Measurements from ENCODE around the gene NQO2.
A peak's percentile ranks its signal among the peaks of the same experiment; 100 is the strongest.
"Not testable (repeated sequence)": the region's sequence is repeated elsewhere in the genome, so short reads cannot be mapped to it uniquely, and the experiment has no call there.

Gene NQO2

DNA sequence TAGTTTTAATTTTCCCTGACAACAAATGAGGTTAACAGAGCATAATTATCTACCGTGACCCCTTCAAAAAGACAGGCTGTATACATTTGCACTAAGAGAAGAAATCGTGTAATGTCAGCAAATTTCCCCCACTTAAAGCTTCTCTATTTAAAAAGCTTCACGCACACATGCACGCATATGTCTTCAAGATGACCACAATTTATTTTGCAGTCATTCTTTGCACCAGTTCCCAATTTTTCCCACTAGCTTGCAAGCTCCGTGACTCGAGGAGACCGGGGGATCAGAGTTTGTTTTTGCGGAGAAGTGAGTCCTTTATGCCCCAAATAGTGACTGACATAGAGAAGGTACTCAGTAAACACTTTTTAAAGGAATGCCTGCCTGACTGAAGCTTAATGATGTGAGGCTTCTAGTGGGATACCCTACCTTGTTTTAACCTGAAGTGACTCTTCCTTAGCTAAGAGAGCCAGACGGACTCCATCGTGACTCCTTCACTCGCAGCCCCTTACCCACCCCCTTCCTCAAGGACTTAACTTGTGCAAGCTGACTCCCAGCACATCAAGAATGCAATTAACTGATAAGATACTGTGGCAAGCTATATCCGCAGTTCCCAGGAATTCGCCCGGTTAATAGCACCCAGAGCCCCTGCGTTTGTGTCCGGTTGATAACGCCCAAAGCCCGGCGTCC, 9.3 kb upstream of the NQO2 start:
- FAIRE-seq: no peak

DNA sequence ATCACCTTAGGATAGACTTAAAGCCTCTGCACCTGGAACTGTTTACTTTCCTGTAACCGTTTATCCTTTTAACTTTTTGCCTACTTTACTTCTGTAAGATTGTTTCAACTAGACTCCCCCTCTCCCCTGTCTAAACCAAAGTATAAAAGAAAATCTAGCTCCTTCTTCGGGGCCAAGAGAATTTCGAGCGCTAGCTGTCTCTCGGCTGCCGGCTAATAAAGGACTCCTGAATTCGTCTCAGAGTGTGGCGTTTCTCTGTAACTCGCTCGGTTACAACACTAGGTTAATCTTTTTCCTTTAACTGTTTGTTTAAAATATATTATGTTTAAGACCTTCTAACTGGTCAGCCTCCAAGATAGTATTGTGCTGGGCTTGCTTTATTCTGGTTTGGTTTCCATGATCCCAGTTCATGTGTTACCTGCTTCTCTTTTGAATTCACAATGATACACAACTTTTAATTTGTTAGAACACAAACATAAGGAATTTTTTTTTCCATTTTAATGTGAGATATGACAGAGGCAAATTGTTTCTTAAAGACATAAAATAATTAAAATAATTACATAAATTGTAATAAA, 8.7 kb upstream of the NQO2 start:
- FAIRE-seq: no peak

DNA sequence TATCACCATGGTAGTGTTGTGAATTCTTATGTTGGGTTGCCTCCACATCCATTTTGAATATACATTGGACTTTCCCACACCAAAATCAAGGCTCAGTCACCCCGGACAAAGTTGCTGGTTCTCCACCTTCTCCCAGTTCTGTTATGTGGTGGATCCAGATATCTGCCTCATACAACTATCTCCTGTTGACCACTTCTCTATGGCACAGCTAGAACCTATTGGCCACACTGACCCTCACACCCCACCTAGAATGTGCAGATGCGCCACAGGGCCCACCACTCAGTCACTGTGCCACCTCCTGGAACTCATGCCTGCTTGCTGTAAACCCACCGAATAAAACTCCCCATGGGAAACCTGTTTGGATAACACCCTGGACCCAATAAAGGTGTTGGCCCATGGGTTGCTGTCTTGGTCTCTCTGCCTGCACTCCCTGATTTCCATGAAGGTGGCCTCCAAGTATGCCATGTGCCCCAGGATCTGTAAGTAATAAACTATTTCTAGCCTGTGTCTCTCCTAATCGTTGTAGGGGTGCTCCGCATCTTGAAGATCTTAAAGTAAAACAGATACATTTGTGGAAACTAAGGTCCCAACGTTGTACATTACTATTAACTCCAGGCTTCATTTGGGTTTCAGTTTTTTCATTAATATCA, 7.2 kb upstream of the NQO2 start:
- no peak for FAIRE-seq

DNA sequence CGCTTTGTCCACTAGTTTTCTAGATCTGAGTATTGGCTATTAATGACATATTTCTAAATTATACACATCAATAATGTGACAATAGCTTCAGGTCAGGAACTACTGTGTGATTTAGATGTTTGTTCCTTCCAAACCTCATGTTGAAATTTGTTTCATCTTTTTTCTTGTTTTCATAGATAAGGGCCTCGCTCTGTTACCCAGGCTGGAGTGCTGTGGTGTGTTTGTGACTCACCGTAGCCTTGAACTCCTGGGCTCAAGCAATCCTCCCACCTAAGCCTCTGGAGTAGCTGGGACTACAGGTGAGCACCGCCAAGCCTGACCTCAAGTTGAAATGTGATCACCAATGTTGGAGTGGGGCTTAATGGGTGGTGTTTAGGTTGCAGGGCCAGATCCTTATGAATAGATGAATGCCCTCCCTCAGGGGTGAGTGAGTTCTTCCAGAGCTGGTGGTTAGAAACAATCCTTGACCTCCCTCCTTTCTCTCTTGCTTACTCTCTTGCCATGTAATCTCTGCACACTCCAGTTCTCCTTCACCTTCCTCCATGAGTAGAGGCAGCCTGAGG, 5.9 kb upstream of the NQO2 start:
- FAIRE-seq: no peak

DNA sequence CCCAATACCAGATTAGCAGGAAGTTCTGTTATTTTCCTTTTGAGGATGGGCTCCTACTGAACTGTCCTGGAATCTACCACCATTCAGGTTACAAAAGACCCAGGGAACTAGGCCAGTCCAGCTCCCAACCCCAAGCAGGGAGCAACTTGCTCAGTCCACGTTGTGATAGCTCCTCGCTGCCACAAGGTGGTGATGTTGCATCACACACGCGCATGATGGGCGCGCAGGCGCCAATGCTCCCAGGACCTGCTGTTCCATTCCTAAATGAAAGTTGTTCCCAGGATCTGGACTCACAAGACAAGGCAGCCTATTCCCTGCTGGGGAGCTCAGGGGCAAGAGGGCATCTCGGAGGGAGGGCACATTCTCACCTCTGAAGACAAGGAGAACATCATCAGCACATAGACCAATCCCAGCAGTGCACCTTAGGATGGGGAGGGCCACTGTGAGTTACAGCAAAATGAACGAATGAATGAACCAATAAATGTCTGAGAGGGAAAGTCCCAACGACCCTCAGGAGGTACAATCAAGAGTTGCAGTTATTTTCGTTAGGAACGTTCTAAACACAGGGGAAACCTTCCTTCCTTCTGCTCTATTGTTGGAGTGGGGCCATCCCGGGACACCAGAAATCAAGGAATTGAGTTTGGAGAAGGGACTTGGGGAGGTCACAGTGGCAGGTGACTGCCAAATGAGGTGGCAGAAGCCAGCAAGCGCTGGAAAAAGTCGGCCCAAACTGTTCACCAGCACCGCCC, 1.3 kb upstream of the NQO2 start:
- peak; percentile 97 for FAIRE-seq

DNA sequence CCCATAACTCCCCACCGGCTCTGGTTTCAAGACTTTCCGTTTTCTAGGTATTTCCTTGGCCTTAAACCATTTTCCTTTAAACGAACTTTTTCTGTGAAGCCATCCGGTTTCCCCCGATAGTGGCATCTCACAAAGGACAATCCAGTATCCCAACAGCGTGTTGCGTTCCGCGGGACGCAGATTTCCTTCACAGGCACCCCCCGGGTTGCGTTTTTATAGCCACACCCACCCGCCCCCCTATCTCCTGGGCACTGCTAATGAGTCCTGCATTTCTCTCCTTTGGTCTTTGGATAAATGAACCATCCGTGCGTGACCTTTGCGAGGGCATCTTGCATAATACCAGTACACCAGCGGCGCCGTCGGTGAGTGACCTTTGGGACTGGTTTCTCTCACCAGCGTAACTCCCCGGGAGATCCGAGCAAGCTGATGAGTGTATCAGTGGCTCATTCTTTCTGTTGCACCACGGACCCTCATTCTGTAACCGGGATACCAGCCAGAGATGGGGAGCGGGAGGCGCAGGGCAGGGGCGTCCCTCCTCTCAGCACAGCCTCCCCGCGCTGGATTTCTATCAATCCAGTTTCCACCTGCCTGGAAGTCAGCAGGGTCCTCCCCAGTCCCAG, 586 bp upstream of the NQO2 start:
- FAIRE-seq: no peak

DNA sequence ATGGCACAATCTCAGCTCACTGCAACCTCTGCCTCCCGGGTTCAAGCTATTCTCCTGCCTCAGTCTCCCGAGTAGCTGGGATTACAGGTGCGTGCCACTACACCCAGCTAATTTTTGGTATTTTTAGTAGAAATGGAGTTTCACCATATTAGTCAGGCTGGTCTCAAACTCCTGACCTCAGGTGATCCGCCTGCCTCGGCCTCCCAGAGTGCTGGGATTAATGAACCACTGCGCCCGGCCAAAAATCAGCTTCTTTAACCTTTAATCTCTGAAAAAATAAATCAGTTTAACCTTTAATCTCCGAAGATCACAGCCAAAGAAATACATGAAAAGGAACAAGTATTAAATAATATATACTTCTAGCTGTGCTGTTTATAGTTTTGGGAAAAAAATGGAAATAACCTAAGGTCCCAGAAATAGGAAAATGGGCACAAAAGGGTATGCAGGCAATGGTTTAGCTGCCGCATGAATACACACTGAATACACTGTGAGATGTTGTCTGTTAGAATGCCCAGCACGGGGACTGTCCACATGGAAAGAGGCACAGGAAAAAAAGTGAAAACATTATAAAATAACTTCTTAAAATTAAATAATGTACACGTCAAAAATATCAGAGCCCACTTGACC, 1.6 kb downstream of the NQO2 start:
- FAIRE-seq: no peak

DNA sequence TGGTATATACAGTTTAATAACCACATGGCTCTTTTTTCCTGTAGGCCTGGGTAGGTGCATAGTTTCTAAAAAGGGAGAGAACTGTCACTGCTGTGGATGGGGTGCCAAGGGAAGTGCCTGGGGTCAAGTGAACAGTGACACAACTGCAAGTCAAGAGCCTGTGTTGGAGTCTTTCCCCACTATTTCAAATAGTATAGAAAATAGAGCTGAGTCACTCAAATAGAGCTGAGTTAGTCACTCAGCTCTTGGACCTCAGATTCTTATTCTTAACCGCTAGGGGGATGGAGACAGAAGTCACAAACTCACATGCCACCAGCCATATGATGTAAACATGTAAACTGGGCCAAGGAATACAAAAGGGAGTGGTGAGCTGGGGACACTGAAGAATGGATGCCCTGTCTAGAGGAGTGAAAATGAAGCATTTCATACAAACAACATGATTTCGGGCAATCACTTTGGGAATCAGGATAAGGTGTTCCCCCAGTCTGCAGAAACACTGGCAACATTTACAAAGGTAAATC, 2.1 kb downstream of the NQO2 start:
- FAIRE-seq: no peak

DNA sequence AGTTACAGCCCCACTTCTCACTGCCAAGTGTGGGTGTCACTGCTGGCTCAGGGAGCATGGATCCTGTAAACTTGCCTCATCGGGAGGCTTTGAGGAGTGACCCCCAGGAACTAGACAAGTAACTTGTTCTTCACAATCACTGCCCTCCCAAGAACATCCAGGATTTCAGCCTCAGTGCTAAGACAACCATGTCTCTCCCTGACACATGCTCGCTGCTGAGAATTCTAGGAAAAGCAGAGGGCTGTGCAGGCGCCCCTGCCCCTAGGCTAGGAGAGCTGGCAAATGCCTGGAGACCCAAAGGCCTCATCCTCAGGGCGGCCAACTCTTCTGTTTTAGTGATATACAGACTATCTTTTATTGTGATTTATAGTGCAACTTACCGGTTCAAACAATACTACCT, 3.5 kb downstream of the NQO2 start:
- FAIRE-seq: not testable (repeated sequence)

DNA sequence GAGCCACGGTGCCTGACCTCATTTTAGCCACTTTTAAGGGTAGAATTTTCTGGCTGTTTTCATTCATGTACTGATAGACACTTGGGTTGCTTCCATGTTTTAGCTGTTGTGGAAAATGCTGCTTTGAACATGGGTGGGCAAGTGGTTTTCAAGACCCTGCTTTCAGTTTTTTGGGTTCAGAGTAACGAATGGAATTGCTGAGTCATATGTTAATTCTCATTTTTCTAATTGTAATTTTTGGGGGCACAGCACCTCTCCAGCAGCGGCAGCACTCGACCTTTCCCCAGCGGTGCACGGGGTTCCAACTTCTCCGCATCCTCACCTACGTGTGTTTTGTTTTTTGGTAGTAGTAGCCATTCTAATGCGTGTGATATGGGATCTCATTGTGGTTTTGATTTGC, 5.4 kb downstream of the NQO2 start:
- no peak for FAIRE-seq

DNA sequence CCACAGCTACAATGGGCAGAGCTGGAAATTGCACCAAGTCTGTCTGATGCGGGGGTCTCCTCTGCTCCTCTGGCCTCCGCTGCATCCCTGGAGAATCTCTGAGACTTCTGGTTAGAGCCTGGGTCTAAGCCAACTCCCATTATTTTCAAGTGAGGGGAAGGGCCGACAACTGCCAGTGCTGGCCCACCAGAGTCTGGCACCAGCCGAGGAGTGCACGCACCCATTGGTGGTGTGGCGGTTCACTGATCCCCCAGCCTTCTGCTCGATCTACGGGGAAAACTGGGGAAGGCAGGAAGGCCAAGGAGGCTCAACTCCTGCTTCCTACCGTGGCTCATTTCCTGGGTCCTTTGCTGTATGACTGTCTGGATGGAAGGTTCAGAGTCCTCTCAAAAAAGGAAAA, 6.2 kb downstream of the NQO2 start:
- no peak for FAIRE-seq

DNA sequence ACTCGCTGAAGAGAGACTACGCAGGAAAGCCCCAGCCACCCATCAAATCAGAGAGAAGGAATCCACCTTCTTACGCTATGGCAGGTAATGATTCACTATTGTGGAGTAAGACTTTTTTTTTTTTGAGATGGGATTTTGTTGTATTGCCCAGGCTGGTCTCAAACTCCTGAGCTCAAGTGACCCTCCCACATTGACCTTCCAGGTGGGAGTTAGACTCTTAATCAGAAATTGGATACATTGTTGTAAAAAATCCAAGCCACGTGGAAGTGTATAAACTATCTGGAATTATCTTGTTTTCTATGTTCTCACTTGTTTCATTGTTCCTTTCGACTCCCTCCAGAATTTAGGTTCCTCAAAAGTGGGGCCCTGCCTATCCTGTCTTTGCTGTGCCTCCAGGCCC, 6.8 kb downstream of the NQO2 start:
- FAIRE-seq: no peak

DNA sequence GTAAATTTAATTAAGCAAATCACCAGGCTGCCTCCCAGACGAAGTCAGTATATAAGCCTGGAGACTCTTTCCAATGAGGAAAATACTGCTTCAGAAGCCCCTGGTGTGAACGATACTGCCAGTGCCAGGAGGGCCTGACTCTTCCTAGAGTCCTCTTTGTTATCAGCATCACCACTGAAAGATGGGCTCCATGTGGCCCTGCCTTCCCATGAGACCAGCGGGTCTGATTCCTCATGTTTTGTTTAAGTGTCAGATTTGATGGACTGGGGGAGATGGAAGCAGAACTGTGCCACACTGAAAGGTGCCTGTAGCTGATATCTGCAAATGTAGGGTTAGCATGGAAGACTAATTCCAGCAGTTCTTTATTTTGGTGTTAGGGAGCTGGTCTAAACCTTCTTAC, 7.9 kb downstream of the NQO2 start:
- no peak for FAIRE-seq

DNA sequence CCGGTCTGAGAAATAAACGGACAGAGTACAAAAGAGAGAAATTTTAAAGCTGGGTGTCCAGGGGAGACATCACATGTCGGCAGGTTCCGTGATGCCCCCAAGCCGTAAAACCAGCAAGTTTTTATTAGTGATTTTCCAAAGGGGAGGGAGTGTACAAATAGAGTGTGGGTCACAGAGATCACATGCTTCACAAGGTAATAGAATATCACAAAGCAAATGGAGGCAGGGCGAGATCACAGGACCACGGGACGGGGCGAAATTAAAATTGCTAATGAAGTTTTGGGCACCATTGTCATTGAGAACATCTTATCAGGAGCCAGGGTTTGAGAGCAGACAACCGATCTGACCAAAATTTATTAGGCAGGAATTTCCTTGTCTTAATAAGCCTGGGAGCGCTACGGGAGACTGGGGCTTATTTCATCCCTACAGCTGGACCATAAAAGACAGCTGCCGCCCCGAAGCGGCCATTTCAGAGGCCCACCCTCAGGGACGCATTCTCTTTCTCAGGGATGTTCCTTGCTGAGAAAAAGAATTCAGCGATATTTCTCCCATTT, 9.1 kb downstream of the NQO2 start:
- FAIRE-seq: not testable (repeated sequence)

DNA sequence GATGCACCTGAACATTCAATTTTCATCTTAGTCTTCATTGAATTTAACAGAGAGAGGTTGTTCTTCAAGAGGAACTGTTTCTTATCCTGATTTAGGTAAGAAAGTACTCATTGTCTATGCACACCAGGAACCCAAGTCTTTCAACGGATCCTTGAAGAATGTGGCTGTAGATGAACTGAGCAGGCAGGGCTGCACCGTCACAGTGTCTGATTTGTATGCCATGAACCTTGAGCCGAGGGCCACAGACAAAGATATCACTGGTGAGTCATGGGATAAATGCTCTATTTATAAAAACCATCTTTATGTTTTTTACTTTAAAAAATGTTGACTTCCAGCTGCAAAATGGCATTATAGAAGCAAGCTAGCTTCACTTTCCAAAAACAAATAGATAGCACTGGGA, 10.2 kb downstream of the NQO2 start:
- FAIRE-seq: no peak

DNA sequence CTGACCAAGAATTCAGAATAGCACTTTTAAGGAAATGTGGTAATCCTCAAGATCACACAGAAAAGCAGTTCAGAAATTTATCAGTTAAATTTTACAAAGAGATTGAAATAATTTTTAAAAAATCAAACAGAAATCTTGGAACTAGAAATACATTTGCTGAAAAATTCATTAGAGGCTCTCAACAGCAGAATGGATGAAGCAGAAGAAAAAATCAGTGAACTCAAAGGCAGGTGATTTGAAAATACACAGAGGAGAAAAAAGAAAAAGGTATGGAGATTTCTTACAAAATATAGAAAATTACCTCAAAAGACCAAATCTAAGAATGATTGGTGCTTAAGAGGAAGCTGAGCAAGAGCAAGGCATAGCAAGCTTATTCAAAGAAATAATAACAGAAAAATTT, 11.5 kb downstream of the NQO2 start:
- no peak for FAIRE-seq

DNA sequence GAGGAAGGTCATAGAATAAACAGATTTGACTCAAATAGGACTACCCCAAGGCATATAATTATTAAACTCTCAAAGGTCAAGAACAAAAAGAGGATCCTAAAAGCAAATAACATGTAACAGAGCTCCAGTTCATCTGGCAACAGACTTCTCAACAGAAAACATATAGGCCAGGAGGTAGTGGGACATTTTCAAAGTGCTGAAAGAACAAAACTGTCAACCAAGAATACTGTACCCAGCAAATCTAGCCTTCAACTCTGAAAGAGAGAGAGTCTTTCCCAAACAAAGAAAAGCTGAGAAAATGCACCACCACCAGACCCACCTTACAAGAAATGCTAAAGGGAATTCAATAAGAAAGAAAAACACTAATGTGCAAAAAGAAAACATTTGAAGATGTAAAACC, 11.9 kb downstream of the NQO2 start:
- FAIRE-seq: no peak

DNA sequence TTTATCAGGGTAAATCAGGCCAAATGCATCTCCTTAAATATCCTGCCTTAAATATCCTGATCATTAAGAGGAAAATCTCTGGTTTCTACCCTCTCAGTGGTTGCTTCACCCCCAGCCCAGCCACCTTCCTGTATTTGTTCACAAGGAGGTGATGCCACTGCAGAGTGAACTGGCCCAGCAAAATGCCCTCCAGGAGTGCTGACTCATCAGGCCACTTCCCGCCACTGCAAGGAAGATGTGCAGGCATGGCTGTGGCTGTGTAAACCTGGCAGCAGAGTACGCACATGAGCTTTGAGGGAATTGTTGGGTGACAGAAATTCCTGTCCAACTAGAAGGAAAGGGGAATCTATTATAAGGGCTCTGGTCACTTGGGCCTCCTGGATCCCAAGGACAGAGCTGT, 13.8 kb downstream of the NQO2 start:
- FAIRE-seq: no peak

DNA sequence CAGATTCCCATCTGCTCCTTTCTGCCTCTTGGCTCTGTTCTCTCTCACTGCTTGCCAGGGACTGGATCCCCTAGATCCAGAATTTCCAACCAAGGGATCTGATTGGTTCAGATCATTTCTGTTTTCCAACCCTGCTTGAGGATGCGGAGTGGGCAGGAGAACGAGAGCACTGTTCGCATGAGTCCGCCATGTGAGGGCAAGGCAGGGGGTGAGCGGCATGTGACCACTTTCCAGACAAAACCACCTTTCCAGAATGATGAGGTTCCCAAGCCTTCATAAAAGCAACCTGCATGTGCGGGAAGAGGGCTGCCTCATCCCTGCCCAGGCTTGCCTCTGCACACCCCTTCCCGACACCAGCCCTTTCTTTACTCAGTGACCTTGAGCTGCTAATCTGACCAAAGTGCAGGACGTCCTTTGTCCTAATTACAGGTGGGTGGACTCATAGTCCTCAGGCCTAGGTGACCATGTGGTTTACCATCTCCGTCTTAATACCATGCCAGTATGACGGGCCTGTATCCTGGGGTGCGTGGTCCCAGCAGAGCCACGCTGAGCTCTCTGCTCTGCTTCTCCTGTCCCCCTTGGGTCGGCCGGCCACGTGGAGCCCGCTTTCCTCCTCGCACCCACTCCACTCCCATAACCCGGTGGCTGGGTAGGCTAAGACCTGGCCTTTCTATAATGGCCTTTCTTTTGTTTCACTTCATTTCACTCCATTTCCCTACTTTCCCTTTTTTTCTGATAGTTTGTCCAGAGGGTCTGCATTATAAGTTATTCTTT, 14.4 kb downstream of the NQO2 start:
- FAIRE-seq: no peak

DNA sequence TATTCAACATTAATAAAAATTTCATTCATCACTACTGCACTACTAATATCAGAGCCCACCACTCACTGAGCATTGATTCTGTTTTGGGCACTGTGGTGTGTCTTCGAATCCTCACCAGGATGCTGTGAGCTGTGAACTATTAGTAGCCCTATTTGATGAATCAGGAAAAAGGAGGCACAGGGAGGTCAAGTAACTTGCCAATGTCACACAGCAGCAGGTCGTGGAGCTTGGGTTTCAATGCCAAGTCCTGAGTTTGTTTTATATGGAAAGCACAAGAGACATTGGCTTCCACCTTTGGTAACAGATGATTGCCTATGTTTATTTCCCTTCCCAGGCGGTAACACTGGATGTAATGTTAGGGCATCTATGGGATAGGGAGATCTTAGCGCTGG, 15.0 kb downstream of the NQO2 start:
- no peak for FAIRE-seq

DNA sequence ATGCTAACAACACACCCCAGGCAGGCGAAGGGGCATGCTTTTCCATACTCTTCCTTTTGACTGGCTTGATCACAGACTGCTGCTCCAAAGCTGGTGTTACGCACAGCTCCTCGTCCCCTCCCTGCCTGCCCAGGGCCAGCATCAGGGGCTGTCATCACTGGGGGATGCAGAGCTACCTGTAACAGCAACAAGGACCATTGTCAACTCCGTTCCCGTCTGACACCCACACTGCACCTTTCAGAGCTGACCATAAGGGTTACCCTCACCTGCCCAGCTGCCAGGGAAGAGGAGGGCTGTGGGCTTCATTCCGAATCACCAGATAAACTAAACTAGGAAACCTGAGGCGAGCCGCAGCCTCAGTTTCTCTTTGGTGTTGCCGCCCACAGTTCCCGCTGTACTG, 15.4 kb downstream of the NQO2 start:
- FAIRE-seq: no peak
